RCC 7860 (cell line): ENCODE data around the gene PLEKHH3.
"Not testable (repeated sequence)": the region's sequence is repeated elsewhere in the genome, so short reads cannot be mapped to it uniquely, and the experiment has no call there.

Experiments
- DNase-seq: peaks from one replicate; pipeline ENCODE4 v3.0.0-alpha.2; 2015; ENCODE audit warnings: low spot score
- FAIRE-seq: peaks from 2 replicates; lab custom pipeline; 2012; peaks lifted over from hg19 to GRCh38; lab: Jason Lieb, UNC

The PLEKHH3 gene

DNA sequence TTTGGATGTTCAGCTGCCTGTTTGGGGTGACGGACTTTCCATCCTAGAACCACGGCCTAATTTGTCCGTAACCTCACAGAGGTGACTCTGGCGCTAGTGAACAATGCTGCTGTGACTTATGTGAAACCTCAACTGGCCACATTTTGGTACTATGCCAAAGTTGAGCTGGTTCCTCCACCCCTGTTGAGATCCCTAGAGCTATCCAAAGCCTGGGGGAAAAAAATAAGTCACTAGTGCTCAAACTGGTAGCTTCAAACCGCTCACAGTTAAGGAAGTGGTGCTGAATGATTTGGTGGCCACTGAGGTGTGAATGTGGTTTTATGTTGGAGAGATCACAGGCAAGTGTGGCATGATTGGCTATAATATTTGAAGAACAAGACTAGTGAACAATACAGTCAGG lies 29.0 kb downstream of the PLEKHH3 start:
- FAIRE-seq (peak; percentile 87), DNase-seq (peak; percentile 65)

DNA sequence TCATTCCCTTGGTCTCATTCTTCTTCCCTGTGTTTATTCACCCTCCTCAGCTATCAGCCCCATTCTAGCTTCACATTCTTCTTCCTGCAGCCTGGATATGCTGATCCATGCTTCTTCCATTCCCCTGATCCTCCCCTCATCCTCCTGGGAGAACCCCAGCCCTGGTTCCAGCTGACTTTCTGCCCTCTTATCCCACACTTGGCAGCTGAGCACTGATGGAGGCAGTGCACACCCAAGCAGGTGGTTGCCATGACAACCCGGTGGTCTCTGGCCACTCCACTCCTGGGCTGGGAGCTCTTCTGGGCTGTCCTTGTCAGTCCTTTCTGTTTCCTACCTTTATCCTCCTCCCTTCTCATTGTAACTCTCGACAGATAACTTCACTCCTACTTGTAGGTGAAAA lies 34.5 kb downstream of the PLEKHH3 start:
- FAIRE-seq (no peak), DNase-seq (no peak)

GRCh38 chr17:42640121-42640520 lies 36.7 kb downstream of the PLEKHH3 start:
- no peak for DNase-seq
- FAIRE-seq = no peak

GRCh38 chr17:42639525-42640113 lies 37.2 kb downstream of the PLEKHH3 start:
- no peak for DNase-seq
- FAIRE-seq = no peak

- no peak for DNase-seq
- FAIRE-seq = no peak
Measured at GRCh38 chr17:42632949-42633444, 43.8 kb downstream of the PLEKHH3 start.

GRCh38 chr17:42629411-42630009 lies 47.3 kb downstream of the PLEKHH3 start:
- no peak for DNase-seq
- FAIRE-seq = no peak

- not testable (repeated sequence) for FAIRE-seq, DNase-seq
Measured at GRCh38 chr17:42627032-42627764, 49.6 kb downstream of the PLEKHH3 start.

- DNase-seq = peak; percentile 49
- no peak for FAIRE-seq
Measured at GRCh38 chr17:42623732-42624596, 52.8 kb downstream of the PLEKHH3 start.

DNA sequence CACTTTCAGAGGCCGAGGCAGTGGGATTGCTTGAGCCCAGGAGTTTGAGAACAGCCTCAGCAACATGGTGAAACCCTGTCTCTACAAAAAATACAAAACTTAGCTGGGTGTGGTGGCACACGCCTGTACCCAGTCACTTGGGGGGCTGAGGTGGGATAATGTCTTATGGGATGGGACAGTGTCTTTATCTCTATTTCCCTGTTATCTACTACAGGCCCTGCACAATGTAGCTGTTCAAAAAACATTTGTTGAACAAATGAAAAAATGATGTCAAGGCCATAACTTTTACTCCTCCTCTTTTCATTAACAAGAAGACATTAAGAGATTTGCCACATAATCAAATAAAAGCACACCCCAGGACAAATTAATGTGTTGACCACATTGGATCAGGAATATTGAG lies 53.5 kb downstream of the PLEKHH3 start:
- DNase-seq (no peak), FAIRE-seq (no peak)

DNA sequence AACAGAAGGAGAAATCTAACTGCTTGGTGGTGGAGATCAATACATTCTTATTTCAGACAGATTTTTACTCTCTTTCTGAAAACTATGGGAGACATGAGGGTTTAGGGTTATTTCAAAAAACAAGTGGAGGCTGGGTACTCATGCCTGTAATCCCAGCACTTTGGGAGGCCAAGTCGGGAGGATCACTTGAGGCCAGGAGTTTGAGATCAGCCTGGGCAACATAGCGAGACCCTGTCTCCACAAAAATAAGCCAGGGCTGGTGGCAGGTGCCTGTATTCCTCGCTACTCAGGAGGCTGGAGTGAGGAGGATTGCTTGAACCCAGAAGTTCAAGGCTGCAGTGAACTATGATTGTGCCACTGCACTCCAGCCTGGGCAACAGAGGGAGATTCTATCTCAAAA lies 54.8 kb downstream of the PLEKHH3 start:
- DNase-seq, FAIRE-seq: not testable (repeated sequence)

- FAIRE-seq (peak; percentile 38), DNase-seq (peak; percentile 33)
Measured at GRCh38 chr17:42618442-42619150, 58.2 kb downstream of the PLEKHH3 start.

DNA sequence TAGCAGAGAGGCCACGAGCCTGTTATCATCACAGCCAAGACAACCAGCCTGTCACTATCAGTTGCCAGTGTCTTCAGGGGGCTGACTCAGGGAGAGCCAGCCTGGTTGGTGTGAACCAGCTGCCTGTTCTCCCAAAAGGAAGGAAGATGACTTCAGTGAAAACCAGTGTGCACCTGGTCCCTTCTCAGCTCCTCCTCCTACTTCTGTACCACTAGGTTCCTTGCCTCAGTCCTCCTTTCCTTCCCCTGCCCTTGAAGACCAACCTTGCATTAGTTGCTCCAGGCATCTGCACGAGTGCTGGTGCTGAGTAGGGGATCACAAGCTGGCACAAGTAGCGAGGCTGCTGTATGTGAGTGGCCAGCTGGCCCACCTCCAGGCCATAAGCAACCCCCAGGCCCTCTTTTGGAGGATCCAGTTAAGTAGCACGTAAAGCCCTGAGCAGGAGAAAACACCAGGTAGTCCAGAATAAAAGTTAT lies 58.8 kb downstream of the PLEKHH3 start:
- FAIRE-seq (no peak), DNase-seq (no peak)
